GM12801 (cell line): ENCODE results near the gene MORC1.

Source experiments
- CTCF ChIP-seq: IDR thresholded peaks from one replicate; pipeline ENCODE4 v1.5.1; 2011; ENCODE audit warnings: control low read depth; ENCODE audit not compliant: insufficient read length; ENCODE audit errors: extremely low read depth

The MORC1 gene

GRCh38 chr3:109072194-109072593 is 45.7 kb downstream of the MORC1 start:
- TF ChIP-seq CTCF = no peak

GRCh38 chr3:109071350-109072142 is 46.4 kb downstream of the MORC1 start:
- TF ChIP-seq CTCF = no peak

GRCh38 chr3:109070211-109070610 is 47.7 kb downstream of the MORC1 start:
- TF ChIP-seq CTCF = no peak

GRCh38 chr3:109066864-109067263 is 51.1 kb downstream of the MORC1 start:
- no peak for TF ChIP-seq CTCF

GRCh38 chr3:109059264-109059663 is 58.7 kb downstream of the MORC1 start:
- no peak for TF ChIP-seq CTCF

GRCh38 chr3:109057616-109058015 is 60.3 kb downstream of the MORC1 start:
- no peak for TF ChIP-seq CTCF

DNA sequence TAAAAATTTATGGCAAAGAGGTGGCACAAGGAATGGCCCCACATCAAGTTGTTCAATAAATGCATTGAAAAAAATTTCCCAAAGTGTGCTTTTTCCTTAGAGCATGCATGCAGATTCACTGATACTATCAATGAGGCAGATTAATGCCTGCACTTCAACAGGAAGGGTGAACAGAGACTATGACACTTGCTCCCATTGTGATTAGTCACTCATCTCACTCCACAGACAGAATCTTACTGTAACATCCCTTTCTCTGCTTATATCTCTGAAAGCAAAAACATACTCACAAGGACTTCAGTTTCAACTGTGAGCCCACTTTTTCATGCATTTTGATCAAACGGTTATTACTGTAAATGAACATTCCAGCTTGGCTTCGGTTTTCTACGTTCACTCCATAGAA is 60.9 kb downstream of the MORC1 start:
- TF ChIP-seq CTCF = no peak
